Natural killer cell (primary cell): ENCODE measurements around the gene SPG11. TPM values are rescaled to one million over a fixed set of nuclear protein-coding genes. Genes with fewer than 3 reads are reported as not detected.

ENCODE experiments used
- ATAC-seq, 3 donors: fragments of 150-1000 bp in 2 of 3; fragments of 200-7000 bp in 1 of 3; cut with Tn5 transposase; 1 replicate in 1 of 3; 2 replicates in 2 of 3; pipeline ENCODE4 v1.10.0; 2021; ENCODE audit warnings: mild to moderate bottlenecking in 2 of 3, moderate library complexity in 2 of 3
- DNase-seq, 2 donors: peaks; one replicate each; pipeline versions ENCODE4 v3.0.0 to v3.0.0-alpha.2; 2013 to 2021; ENCODE audit warnings: mixed read lengths in 1 of 2
- H3K27ac ChIP-seq: one replicate; pipeline ENCODE4 v1.5.1; 2013; ENCODE audit warnings: mild to moderate bottlenecking, low read length
- H3K27me3 ChIP-seq: one replicate; pipeline ENCODE4 v1.6.1; 2013; ENCODE audit warnings: low read length; ENCODE audit not compliant: control insufficient read depth, insufficient read depth
- H3K36me3 ChIP-seq: one replicate; pipeline ENCODE4 v1.6.1; 2013; ENCODE audit warnings: low read length; ENCODE audit not compliant: control insufficient read depth, insufficient read depth
- H3K4me1 ChIP-seq: one replicate; pipeline ENCODE4 v1.6.1; 2013; ENCODE audit warnings: low read length; ENCODE audit not compliant: control insufficient read depth, insufficient read depth
- H3K4me3 ChIP-seq: one replicate; pipeline ENCODE4 v1.5.1; 2013; ENCODE audit warnings: low read length
- H3K9me3 ChIP-seq: one replicate; pipeline ENCODE4 v1.6.1; 2013; ENCODE audit warnings: low read length; ENCODE audit not compliant: control insufficient read depth, insufficient read depth
- H3K27ac Mint-ChIP-seq, 2 donors: one replicate each; pipeline ENCODE4 v1.8.0; 2022; ENCODE audit warnings: mild to moderate bottlenecking in 2 of 2, mixed read lengths in 2 of 2, moderate library complexity in 1 of 2
- H3K27me3 Mint-ChIP-seq, 2 donors: one replicate each; pipeline ENCODE4 v1.8.0; 2022; ENCODE audit warnings: low read depth in 2 of 2, mixed read lengths in 2 of 2
- H3K36me3 Mint-ChIP-seq: one replicate; pipeline ENCODE4 v1.8.0; 2022; ENCODE audit warnings: mixed read lengths
- H3K4me1 Mint-ChIP-seq, 2 donors: one replicate each; pipeline ENCODE4 v1.8.0; 2022; ENCODE audit warnings: mixed read lengths in 2 of 2
- H3K4me3 Mint-ChIP-seq: one replicate; pipeline ENCODE4 v1.8.0; 2022; ENCODE audit warnings: mild to moderate bottlenecking, moderate library complexity, mixed read lengths
- H3K9me3 Mint-ChIP-seq, 2 donors: one replicate each; pipeline ENCODE4 v1.8.0; 2022; ENCODE audit warnings: mixed read lengths in 2 of 2
- WGBS: methylation state at CpG from one replicate; pipeline ENCODE4 v1.1.7; 2013; ENCODE audit warnings: missing lambda C conversion rate; ENCODE audit not compliant: insufficient coverage; 5-methylcytosine and 5-hydroxymethylcytosine counted together
- intact Hi-C: fragments of 100-400 bp; cut with micrococcal nuclease; formaldehyde crosslinking; loops from one replicate; pipeline ENCODE4 v1.14.2; 2022
- total RNA-seq, 4 donors: library from RNA; stranded (reverse); fragments of 120-200 nt in 1 of 4; gene quantifications; one replicate each; pipeline versions ENCODE4 v1.2.3 to v1.2.4, GENCODE V29; 2013 to 2022
- TF ChIP-seq, protein P1 (sequence below): fragments of 200-600 bp; IDR thresholded peaks from one replicate; pipeline ENCODE4 v1.8.0; 2022; ENCODE audit warnings: antibody characterized with exemption

The SPG11 gene
- total RNA-seq, 3 donors from 2014 or later (not counting 1 experiment from before 2014, with no cell fraction given): 123 to 154 (median 153) TPM

- Mint-ChIP-seq H3K27ac (no peak overlapping the region), H3K4me1 (peaks cover 6 to 7% of the 10 kb centered on the region in 2 donors), H3K4me3 (no peak overlapping the region), H3K9me3 (no peaks in the 10 kb centered on the region), H3K27me3 (no peaks in the 10 kb centered on the region), H3K36me3 (no peaks in the 10 kb centered on the region)
- TF ChIP-seq, protein P1, sequence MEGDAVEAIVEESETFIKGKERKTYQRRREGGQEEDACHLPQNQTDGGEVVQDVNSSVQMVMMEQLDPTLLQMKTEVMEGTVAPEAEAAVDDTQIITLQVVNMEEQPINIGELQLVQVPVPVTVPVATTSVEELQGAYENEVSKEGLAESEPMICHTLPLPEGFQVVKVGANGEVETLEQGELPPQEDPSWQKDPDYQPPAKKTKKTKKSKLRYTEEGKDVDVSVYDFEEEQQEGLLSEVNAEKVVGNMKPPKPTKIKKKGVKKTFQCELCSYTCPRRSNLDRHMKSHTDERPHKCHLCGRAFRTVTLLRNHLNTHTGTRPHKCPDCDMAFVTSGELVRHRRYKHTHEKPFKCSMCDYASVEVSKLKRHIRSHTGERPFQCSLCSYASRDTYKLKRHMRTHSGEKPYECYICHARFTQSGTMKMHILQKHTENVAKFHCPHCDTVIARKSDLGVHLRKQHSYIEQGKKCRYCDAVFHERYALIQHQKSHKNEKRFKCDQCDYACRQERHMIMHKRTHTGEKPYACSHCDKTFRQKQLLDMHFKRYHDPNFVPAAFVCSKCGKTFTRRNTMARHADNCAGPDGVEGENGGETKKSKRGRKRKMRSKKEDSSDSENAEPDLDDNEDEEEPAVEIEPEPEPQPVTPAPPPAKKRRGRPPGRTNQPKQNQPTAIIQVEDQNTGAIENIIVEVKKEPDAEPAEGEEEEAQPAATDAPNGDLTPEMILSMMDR: no peak
- H3K27ac ChIP-seq: no peak overlapping the region
- H3K4me3 ChIP-seq: no peak overlapping the region
- no peak for DNase-seq
- no peak for ATAC-seq
- 92% methylated on average over 6 of the region's 6 CpGs for WGBS
- H3K4me1 ChIP-seq: peaks cover 3% of the 10 kb centered on the region
- H3K27me3 ChIP-seq: no peaks in the 10 kb centered on the region
- no peaks in the 10 kb centered on the region for H3K9me3 ChIP-seq
- peaks cover 42% of the 10 kb centered on the region for H3K36me3 ChIP-seq
- intact Hi-C loops: no loop called here
Observed at GRCh38 chr15:44573386-44573785, 90.1 kb downstream of the SPG11 start.

- TF ChIP-seq, protein P1: no peak
- ATAC-seq (no peak), DNase-seq (no peak)
- no peaks in the 10 kb centered on the region for H3K4me1 ChIP-seq
- no peaks in the 10 kb centered on the region for H3K27me3 ChIP-seq
- H3K27me3 Mint-ChIP-seq: no peaks in the 10 kb centered on the region
- H3K4me1 Mint-ChIP-seq: peaks cover 5% of the 10 kb centered on the region in 2 donors
- intact Hi-C loops: no loop called here
- 95% methylated on average over 3 of the region's 4 CpGs for WGBS
- no peak overlapping the region for H3K27ac ChIP-seq
- no peaks in the 10 kb centered on the region for H3K9me3 Mint-ChIP-seq
- H3K27ac Mint-ChIP-seq: no peak overlapping the region
- no peak overlapping the region for H3K4me3 Mint-ChIP-seq
- no peaks in the 10 kb centered on the region for H3K36me3 Mint-ChIP-seq
- no peaks in the 10 kb centered on the region for H3K9me3 ChIP-seq
- peaks cover 67% of the 10 kb centered on the region for H3K36me3 ChIP-seq
- H3K4me3 ChIP-seq: no peak overlapping the region
Observed at GRCh38 chr15:44570361-44570760, 93.1 kb downstream of the SPG11 start.

DNA sequence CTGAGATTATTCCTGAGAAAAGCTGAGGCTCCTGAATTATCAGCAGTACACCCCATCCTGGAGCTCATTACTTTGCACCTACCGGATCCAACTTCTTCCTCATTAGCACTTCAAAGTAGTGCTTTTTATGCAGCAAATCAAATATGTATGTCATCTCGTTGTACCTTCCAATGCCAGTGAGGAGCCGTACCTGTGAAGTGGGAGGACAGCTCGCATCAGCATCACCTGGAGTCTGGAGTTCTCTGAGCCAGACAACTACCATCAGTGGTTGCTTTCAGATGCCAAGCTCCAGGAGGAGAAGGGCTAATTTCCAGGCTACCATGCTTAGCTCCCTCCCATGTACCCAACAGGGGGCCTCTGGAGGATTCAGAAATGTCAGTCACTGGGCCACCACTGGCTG, 94.1 kb downstream of the SPG11 start:
- Histone ChIP-seq H3K27ac (no peak overlapping the region), H3K4me3 (no peak overlapping the region), H3K9me3 (no peaks in the 10 kb centered on the region), H3K27me3 (no peaks in the 10 kb centered on the region), H3K36me3 (peaks cover 71% of the 10 kb centered on the region), H3K4me1 (no peaks in the 10 kb centered on the region)
- TF ChIP-seq, protein P1: no peak
- 99% methylated on average over 4 of the region's 4 CpGs for WGBS
- no peak for ATAC-seq
- no peaks in the 10 kb centered on the region for H3K4me1 Mint-ChIP-seq
- H3K9me3 Mint-ChIP-seq: no peaks in the 10 kb centered on the region
- intact Hi-C loops: no loop called here
- no peak overlapping the region for H3K4me3 Mint-ChIP-seq
- no peaks in the 10 kb centered on the region for H3K27me3 Mint-ChIP-seq
- no peak overlapping the region for H3K27ac Mint-ChIP-seq
- DNase-seq: no peak
- H3K36me3 Mint-ChIP-seq: peaks cover 9% of the 10 kb centered on the region

GRCh38 chr15:44568338-44568737, 95.1 kb downstream of the SPG11 start:
- H3K9me3 Mint-ChIP-seq: no peaks in the 10 kb centered on the region
- intact Hi-C loops: no loop called here
- Histone ChIP-seq H3K9me3 (no peaks in the 10 kb centered on the region), H3K36me3 (peaks cover 75% of the 10 kb centered on the region), H3K4me3 (no peak overlapping the region), H3K4me1 (no peaks in the 10 kb centered on the region), H3K27ac (no peak overlapping the region), H3K27me3 (no peaks in the 10 kb centered on the region)
- no peak for ATAC-seq
- no peak overlapping the region for H3K4me3 Mint-ChIP-seq
- peaks cover 10% of the 10 kb centered on the region for H3K36me3 Mint-ChIP-seq
- TF ChIP-seq, protein P1: no peak
- H3K27ac Mint-ChIP-seq: peak overlapping the region in 1 of 2 donors; percentile 27
- no peaks in the 10 kb centered on the region for H3K4me1 Mint-ChIP-seq
- no peak for DNase-seq
- no peaks in the 10 kb centered on the region for H3K27me3 Mint-ChIP-seq
- 95% methylated on average over 3 of the region's 3 CpGs for WGBS
